DOHH2 (cell line): ENCODE measurements around the gene DZANK1.

ENCODE experiments used
- EZH2phosphoT487 ChIP-seq: fragments of 200-600 bp; sonication (generic); IDR thresholded peaks from 2 replicates; pipeline ENCODE4 v1.6.1; 2017; ENCODE audit warnings: borderline replicate concordance, mild to moderate bottlenecking, antibody characterized with exemption, low read length, moderate library complexity, mixed read lengths
- TF ChIP-seq, protein P1 (sequence below): fragments of 200-600 bp; sonication (generic); IDR thresholded peaks from one replicate; pipeline ENCODE4 v1.5.1; 2014; ENCODE audit warnings: antibody characterized with exemption, mild to moderate bottlenecking, low read depth, low read length; ENCODE audit not compliant: poor library complexity, severe bottlenecking

DNA sequence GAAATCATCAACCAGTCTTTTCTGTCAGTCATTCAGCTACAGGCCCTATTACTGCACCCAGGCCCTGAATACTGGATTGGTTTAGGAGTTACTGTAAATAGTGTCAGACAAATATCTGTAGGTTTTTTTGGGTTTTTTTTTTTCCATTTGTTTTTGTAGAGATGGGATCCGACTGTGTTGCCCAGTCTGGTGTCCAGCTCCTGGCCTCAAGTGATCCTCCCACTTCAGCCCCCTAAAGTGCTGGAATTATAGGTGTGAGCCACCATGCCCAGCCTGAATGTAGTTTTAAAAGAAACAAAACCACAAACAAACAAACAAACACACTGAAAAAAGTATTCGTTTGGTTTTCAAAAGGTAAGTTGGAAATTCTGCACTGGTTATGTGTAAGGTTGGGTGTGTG, 39.6 kb downstream of the DZANK1 start:
- TF ChIP-seq, protein P1, sequence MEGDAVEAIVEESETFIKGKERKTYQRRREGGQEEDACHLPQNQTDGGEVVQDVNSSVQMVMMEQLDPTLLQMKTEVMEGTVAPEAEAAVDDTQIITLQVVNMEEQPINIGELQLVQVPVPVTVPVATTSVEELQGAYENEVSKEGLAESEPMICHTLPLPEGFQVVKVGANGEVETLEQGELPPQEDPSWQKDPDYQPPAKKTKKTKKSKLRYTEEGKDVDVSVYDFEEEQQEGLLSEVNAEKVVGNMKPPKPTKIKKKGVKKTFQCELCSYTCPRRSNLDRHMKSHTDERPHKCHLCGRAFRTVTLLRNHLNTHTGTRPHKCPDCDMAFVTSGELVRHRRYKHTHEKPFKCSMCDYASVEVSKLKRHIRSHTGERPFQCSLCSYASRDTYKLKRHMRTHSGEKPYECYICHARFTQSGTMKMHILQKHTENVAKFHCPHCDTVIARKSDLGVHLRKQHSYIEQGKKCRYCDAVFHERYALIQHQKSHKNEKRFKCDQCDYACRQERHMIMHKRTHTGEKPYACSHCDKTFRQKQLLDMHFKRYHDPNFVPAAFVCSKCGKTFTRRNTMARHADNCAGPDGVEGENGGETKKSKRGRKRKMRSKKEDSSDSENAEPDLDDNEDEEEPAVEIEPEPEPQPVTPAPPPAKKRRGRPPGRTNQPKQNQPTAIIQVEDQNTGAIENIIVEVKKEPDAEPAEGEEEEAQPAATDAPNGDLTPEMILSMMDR, result no peak
- TF ChIP-seq EZH2phosphoT487, result no peak
